Activated CD8-positive, alpha-beta T cell treated with anti-CD3 and anti-CD28 coated beads for 36 hours (primary cell): Measurements from ENCODE around the gene STIM1. TPM values are rescaled to one million over a fixed set of nuclear protein-coding genes. Genes with fewer than 3 reads are reported as not detected.

Experiments used
- ATAC-seq: fragments of 200-7000 bp; cut with Tn5 transposase; one replicate; pipeline ENCODE4 v1.10.0; 2021; ENCODE audit warnings: mild to moderate bottlenecking, moderate library complexity
- CTCF ChIA-PET: fragments of 350-600 bp; sonication (Branson Sonifier 250); formaldehyde crosslinking; loops from one replicate; lab custom pipeline; 2021; ENCODE audit warnings: antibody characterized with exemption; lab: Charles Lee
- POLR2A ChIA-PET: fragments of 350-600 bp; sonication (Branson Sonifier 250); formaldehyde crosslinking; loops from one replicate; lab custom pipeline; 2021; ENCODE audit warnings: antibody characterized with exemption; lab: Charles Lee
- DNase-seq: peaks from one replicate; pipeline ENCODE4 v3.0.0-alpha.2; 2020
- H3K27ac Mint-ChIP-seq: one replicate; pipeline ENCODE4 v1.8.0; 2021; ENCODE audit warnings: mild to moderate bottlenecking, mixed read lengths
- H3K27me3 Mint-ChIP-seq: one replicate; pipeline ENCODE4 v1.8.0; 2021; ENCODE audit warnings: mixed read lengths
- H3K36me3 Mint-ChIP-seq: one replicate; pipeline ENCODE4 v1.8.0; 2021; ENCODE audit warnings: low read depth, mixed read lengths
- H3K4me1 Mint-ChIP-seq: one replicate; pipeline ENCODE4 v1.8.0; 2021; ENCODE audit warnings: low read depth, mixed read lengths
- H3K4me3 Mint-ChIP-seq: one replicate; pipeline ENCODE4 v1.8.0; 2021; ENCODE audit warnings: mild to moderate bottlenecking, moderate library complexity, mixed read lengths
- H3K9me3 Mint-ChIP-seq: one replicate; pipeline ENCODE4 v1.8.0; 2021; ENCODE audit warnings: mixed read lengths
- CTCF ChIP-seq: fragments of 200-600 bp; IDR thresholded peaks from one replicate; pipeline ENCODE4 v1.8.0; 2022; ENCODE audit warnings: antibody characterized with exemption, mild to moderate bottlenecking
- intact Hi-C: fragments of 100-400 bp; cut with micrococcal nuclease; formaldehyde crosslinking; loops from one replicate; pipeline ENCODE4 v1.10.0; 2022
- total RNA-seq, 2 experiments: library from RNA; stranded (reverse); gene quantifications; one replicate each; pipeline ENCODE4 v1.2.3, GENCODE V29; 2021

STIM1 gene
- total RNA-seq, 2 experiments from 2014 or later, result 60.8 to 61.4 TPM

- Mint-ChIP-seq H3K4me1 (peaks cover 74% of the 10 kb centered on the region), H3K27ac (peak overlapping the region; percentile 88), H3K9me3 (no peaks in the 10 kb centered on the region), H3K36me3 (peaks cover 36% of the 10 kb centered on the region), H3K4me3 (peak overlapping the region; percentile 29), H3K27me3 (no peaks in the 10 kb centered on the region)
- DNase-seq, result no peak
- intact Hi-C loops, result no loop called here
- no peak for TF ChIP-seq CTCF
- CTCF ChIA-PET, result interaction anchor here (1.0 to 5.7 kb wide), 9 partner anchors 10 to 134 kb away, joined by 3 to 42 read pairs (median 3); partner anchors contain the start of gene STIM1
- POLR2A ChIA-PET, result interaction anchor here (0.6 to 2.9 kb wide), 6 partner anchors 9 to 114 kb away, joined by 3 to 14 read pairs (median 3); partner anchors contain the start of gene STIM1
- no peak for ATAC-seq
Measured at GRCh38 chr11:3969200-3969599, 113.7 kb downstream of the STIM1 start.

- no peaks in the 10 kb centered on the region for H3K9me3 Mint-ChIP-seq
- no peak for TF ChIP-seq CTCF
Measured at GRCh38 chr11:3969613-3970012, 114.1 kb downstream of the STIM1 start.

GRCh38 chr11:3970108-3970507, 114.6 kb downstream of the STIM1 start:
- ATAC-seq, result peak; percentile 67
- peak; percentile 37 for DNase-seq
- no peaks in the 10 kb centered on the region for H3K9me3 Mint-ChIP-seq
- peak overlapping the region; percentile 29 for H3K4me3 Mint-ChIP-seq
- CTCF ChIA-PET, result interaction anchor here (1.0 to 5.7 kb wide), 5 partner anchors 11 to 135 kb away, joined by 3 to 42 read pairs (median 4); partner anchors contain the start of gene STIM1
- H3K4me1 Mint-ChIP-seq, result peaks cover 72% of the 10 kb centered on the region
- H3K27ac Mint-ChIP-seq, result peak overlapping the region; percentile 88
- no peak for TF ChIP-seq CTCF
- peaks cover 35% of the 10 kb centered on the region for H3K36me3 Mint-ChIP-seq
- no peaks in the 10 kb centered on the region for H3K27me3 Mint-ChIP-seq
- POLR2A ChIA-PET, result interaction anchor here (0.6 to 2.9 kb wide), 8 partner anchors 10 to 115 kb away, joined by 3 to 14 read pairs (median 3); partner anchors contain the start of gene STIM1
- intact Hi-C loops, result no loop called here

More at GRCh38 chr11:3969613-3970012, 114.1 kb downstream of the STIM1 start:
- Mint-ChIP-seq H3K27me3 (no peaks in the 10 kb centered on the region), H3K36me3 (peaks cover 36% of the 10 kb centered on the region), H3K4me3 (peak overlapping the region; percentile 29), H3K27ac (peak overlapping the region; percentile 88), H3K4me1 (peaks cover 73% of the 10 kb centered on the region)
- ATAC-seq, result peak; percentile 77
- POLR2A ChIA-PET, result interaction anchor here (0.6 to 2.9 kb wide), 8 partner anchors 9 to 115 kb away, joined by 3 to 14 read pairs (median 3); partner anchors contain the start of gene STIM1
- CTCF ChIA-PET, result interaction anchor here (1.0 to 5.7 kb wide), 8 partner anchors 10 to 134 kb away, joined by 3 to 42 read pairs (median 4); partner anchors contain the start of gene STIM1
- intact Hi-C loops, result no loop called here
- peak; percentile 58 for DNase-seq

- no peaks in the 10 kb centered on the region for H3K9me3 Mint-ChIP-seq
- peak overlapping the region; percentile 25 for H3K27ac Mint-ChIP-seq
- no peak for DNase-seq
- intact Hi-C loops, result no loop called here
- no peak overlapping the region for H3K4me3 Mint-ChIP-seq
- no peaks in the 10 kb centered on the region for H3K27me3 Mint-ChIP-seq
- no peak for TF ChIP-seq CTCF
- ChIA-PET POLR2A (no interaction called here), CTCF (interaction anchor here (1.6 to 5.7 kb wide), 2 partner anchors 118 to 123 kb away, joined by 4 to 42 read pairs; partner anchors contain the start of gene STIM1)
- no peak for ATAC-seq
- peaks cover 35% of the 10 kb centered on the region for H3K36me3 Mint-ChIP-seq
- peaks cover 61% of the 10 kb centered on the region for H3K4me1 Mint-ChIP-seq
Measured at GRCh38 chr11:3971756-3972404, 116.4 kb downstream of the STIM1 start.

GRCh38 chr11:3972431-3972830, 117.0 kb downstream of the STIM1 start:
- Mint-ChIP-seq H3K27ac (no peak overlapping the region), H3K36me3 (peaks cover 35% of the 10 kb centered on the region), H3K9me3 (no peaks in the 10 kb centered on the region), H3K27me3 (no peaks in the 10 kb centered on the region), H3K4me3 (no peak overlapping the region), H3K4me1 (peaks cover 62% of the 10 kb centered on the region)
- TF ChIP-seq CTCF, result no peak
- ChIA-PET POLR2A (no interaction called here), CTCF (interaction anchor here (0.8 to 5.7 kb wide), 5 partner anchors 35 to 123 kb away, joined by 3 to 42 read pairs (median 4); partner anchors contain the start of gene STIM1)
- no peak for DNase-seq
- no peak for ATAC-seq
- intact Hi-C loops, result no loop called here
